Measurements from ENCODE around the gene TBCK. TPM values are rescaled to one million over a fixed set of nuclear protein-coding genes. Genes with fewer than 3 reads are reported as not detected.

TBCK gene
- total RNA-seq, 1 donor from 2014 or later: 25.8 TPM

DNA sequence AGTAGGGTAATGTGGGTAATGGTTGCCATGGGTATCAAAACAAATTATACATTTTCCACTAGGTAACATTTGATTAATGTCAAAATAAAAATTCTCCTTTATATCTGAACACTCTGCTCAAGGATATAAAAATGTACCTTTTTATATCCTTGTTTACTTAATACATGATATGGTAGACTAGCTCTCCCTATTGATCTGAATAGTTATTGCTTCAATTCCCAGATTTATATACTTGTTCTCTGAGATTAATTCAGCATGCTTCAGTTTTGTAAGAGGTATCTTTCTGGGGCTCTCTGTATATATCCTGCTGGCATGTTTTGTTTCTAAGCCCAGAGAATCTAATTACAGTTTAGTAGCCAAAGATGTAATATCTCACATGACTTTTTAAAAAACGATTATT is 251.0 kb downstream of the TBCK start:
- Histone ChIP-seq H3K4me3 (ENCODE audit: insufficient read depth, low read depth, low read length) (no peak overlapping the region), H3K9ac (ENCODE audit: low read length) (no peak overlapping the region), H3K36me3 (ENCODE audit: insufficient read depth, low read length) (no peaks in the 10 kb centered on the region), H3K27me3 (ENCODE audit: insufficient read depth, low read length) (peaks cover 21% of the 10 kb centered on the region), H3K4me2 (ENCODE audit: low read length) (no peak overlapping the region), H3K9me3 (ENCODE audit: insufficient read depth, low read depth, low read length) (no peaks in the 10 kb centered on the region), H3K4me1 (ENCODE audit: insufficient read depth, low read length) (peaks cover 14% of the 10 kb centered on the region), H2AFZ (ENCODE audit: low read depth, low read length) (no peak overlapping the region), H3K27ac (ENCODE audit: low read depth, low read length) (no peak overlapping the region), H3K79me2 (ENCODE audit: insufficient read depth, low read length) (no peaks in the 10 kb centered on the region), H4K20me1 (ENCODE audit: insufficient read depth, low read length) (peaks cover 9% of the 10 kb centered on the region)
- Mint-ChIP-seq H3K27ac (ENCODE audit: unreplicated experiment) (no peak overlapping the region), H3K4me1 (ENCODE audit: low read depth, unreplicated experiment) (peaks cover 17% of the 10 kb centered on the region), H3K9me3 (ENCODE audit: unreplicated experiment) (peaks cover 11% of the 10 kb centered on the region), H3K27me3 (ENCODE audit: low read depth, unreplicated experiment) (peaks cover 19% of the 10 kb centered on the region), H3K4me3 (ENCODE audit: unreplicated experiment) (no peak overlapping the region), H3K36me3 (ENCODE audit: low read depth, unreplicated experiment) (peaks cover 9% of the 10 kb centered on the region)
- TF ChIP-seq, protein P1, sequence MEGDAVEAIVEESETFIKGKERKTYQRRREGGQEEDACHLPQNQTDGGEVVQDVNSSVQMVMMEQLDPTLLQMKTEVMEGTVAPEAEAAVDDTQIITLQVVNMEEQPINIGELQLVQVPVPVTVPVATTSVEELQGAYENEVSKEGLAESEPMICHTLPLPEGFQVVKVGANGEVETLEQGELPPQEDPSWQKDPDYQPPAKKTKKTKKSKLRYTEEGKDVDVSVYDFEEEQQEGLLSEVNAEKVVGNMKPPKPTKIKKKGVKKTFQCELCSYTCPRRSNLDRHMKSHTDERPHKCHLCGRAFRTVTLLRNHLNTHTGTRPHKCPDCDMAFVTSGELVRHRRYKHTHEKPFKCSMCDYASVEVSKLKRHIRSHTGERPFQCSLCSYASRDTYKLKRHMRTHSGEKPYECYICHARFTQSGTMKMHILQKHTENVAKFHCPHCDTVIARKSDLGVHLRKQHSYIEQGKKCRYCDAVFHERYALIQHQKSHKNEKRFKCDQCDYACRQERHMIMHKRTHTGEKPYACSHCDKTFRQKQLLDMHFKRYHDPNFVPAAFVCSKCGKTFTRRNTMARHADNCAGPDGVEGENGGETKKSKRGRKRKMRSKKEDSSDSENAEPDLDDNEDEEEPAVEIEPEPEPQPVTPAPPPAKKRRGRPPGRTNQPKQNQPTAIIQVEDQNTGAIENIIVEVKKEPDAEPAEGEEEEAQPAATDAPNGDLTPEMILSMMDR (IDR thresholded peaks at IDR 0.05; ENCODE audit: insufficient read depth, low read depth, low read length): no peak
- TF ChIP-seq EZH2 (IDR thresholded peaks at IDR 0.05; ENCODE audit: insufficient read depth, low read length): no peak
- DNase-seq (ENCODE audit: low read depth): no peak
- FAIRE-seq: no peak

DNA sequence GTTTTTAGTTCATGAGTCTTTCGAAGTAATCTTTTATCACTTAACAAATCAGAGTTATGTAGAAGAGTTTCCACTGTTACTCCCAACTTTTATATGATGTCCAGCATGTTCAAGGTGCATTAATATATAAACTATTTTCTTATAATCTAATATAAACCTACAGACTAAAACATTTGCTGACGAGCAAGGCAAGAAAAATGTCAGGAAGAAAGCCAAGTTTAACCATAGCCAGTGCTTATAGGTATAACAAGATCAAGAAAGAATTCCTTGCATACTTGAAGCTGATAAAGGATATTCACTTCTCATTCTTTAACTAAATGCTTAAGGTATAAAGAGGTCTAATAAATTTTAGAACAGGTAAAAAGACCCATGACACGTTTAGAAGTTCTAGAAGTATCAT is 253.0 kb downstream of the TBCK start:
- no peak for FAIRE-seq
- Mint-ChIP-seq H3K4me1 (ENCODE audit: low read depth, unreplicated experiment) (peaks cover 24% of the 10 kb centered on the region), H3K27ac (ENCODE audit: unreplicated experiment) (no peak overlapping the region), H3K36me3 (ENCODE audit: low read depth, unreplicated experiment) (peaks cover 2% of the 10 kb centered on the region), H3K27me3 (ENCODE audit: low read depth, unreplicated experiment) (peaks cover 19% of the 10 kb centered on the region), H3K4me3 (ENCODE audit: unreplicated experiment) (no peak overlapping the region), H3K9me3 (ENCODE audit: unreplicated experiment) (no peaks in the 10 kb centered on the region)
- Histone ChIP-seq H3K4me1 (ENCODE audit: insufficient read depth, low read length) (peaks cover 14% of the 10 kb centered on the region), H3K4me2 (ENCODE audit: low read length) (no peak overlapping the region), H3K9me3 (ENCODE audit: insufficient read depth, low read depth, low read length) (no peaks in the 10 kb centered on the region), H3K4me3 (ENCODE audit: insufficient read depth, low read depth, low read length) (no peak overlapping the region), H3K9ac (ENCODE audit: low read length) (no peak overlapping the region), H2AFZ (ENCODE audit: low read depth, low read length) (no peak overlapping the region), H4K20me1 (ENCODE audit: insufficient read depth, low read length) (peaks cover 20% of the 10 kb centered on the region), H3K79me2 (ENCODE audit: insufficient read depth, low read length) (no peaks in the 10 kb centered on the region), H3K27me3 (ENCODE audit: insufficient read depth, low read length) (peaks cover 32% of the 10 kb centered on the region), H3K27ac (ENCODE audit: low read depth, low read length) (no peak overlapping the region), H3K36me3 (ENCODE audit: insufficient read depth, low read length) (no peaks in the 10 kb centered on the region)
- DNase-seq (ENCODE audit: low read depth): peak; percentile 72
- TF ChIP-seq, protein P1 (IDR thresholded peaks at IDR 0.05; ENCODE audit: insufficient read depth, low read depth, low read length): no peak
- TF ChIP-seq EZH2 (IDR thresholded peaks at IDR 0.05; ENCODE audit: insufficient read depth, low read length): no peak

DNA sequence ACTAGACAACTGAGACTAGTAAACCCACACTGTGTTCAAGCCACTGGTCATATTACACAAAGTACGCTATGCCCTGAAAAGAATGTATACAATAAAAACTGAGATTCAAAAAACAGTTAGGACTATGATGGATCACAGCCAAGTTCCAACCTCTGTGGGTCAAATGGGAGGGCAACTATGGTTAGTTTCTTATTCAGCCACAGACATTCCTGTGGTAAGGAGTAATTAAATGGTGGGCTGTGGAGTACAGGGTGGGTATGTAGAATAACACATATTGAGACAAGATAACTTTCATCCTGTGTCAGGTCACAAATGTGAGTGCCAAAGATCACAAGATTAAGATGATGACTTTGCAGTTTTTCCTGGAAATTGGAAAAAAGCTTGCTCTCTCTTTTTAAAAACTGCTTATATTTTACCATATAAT is 253.5 kb downstream of the TBCK start:
- no peaks in the 10 kb centered on the region for H3K36me3 ChIP-seq (ENCODE audit: insufficient read depth, low read length)
- H3K4me2 ChIP-seq (ENCODE audit: low read length): no peak overlapping the region
- H3K4me3 Mint-ChIP-seq (ENCODE audit: unreplicated experiment): no peak overlapping the region
- no peak overlapping the region for H2AFZ ChIP-seq (ENCODE audit: low read depth, low read length)
- DNase-seq (ENCODE audit: low read depth) (peak; percentile 82), FAIRE-seq (peak; percentile 64)
- no peak overlapping the region for H3K27ac ChIP-seq (ENCODE audit: low read depth, low read length)
- H3K27me3 Mint-ChIP-seq (ENCODE audit: low read depth, unreplicated experiment): peaks cover 21% of the 10 kb centered on the region
- H3K27me3 ChIP-seq (ENCODE audit: insufficient read depth, low read length): peaks cover 38% of the 10 kb centered on the region
- no peaks in the 10 kb centered on the region for H3K79me2 ChIP-seq (ENCODE audit: insufficient read depth, low read length)
- H3K9me3 ChIP-seq (ENCODE audit: insufficient read depth, low read depth, low read length): no peaks in the 10 kb centered on the region
- H3K27ac Mint-ChIP-seq (ENCODE audit: unreplicated experiment): no peak overlapping the region
- peaks cover 24% of the 10 kb centered on the region for H3K4me1 Mint-ChIP-seq (ENCODE audit: low read depth, unreplicated experiment)
- no peak overlapping the region for H3K4me3 ChIP-seq (ENCODE audit: insufficient read depth, low read depth, low read length)
- no peaks in the 10 kb centered on the region for H3K9me3 Mint-ChIP-seq (ENCODE audit: unreplicated experiment)
- peaks cover 2% of the 10 kb centered on the region for H3K36me3 Mint-ChIP-seq (ENCODE audit: low read depth, unreplicated experiment)
- TF ChIP-seq EZH2 (IDR thresholded peaks at IDR 0.05; ENCODE audit: insufficient read depth, low read length): no peak
- TF ChIP-seq, protein P1 (IDR thresholded peaks at IDR 0.05; ENCODE audit: insufficient read depth, low read depth, low read length): no peak
- H3K4me1 ChIP-seq (ENCODE audit: insufficient read depth, low read length): peaks cover 14% of the 10 kb centered on the region
- H3K9ac ChIP-seq (ENCODE audit: low read length): no peak overlapping the region
- peaks cover 20% of the 10 kb centered on the region for H4K20me1 ChIP-seq (ENCODE audit: insufficient read depth, low read length)

Data from astrocyte (in vitro differentiated cells and primary cell).